Measurements from ENCODE around the gene TDRD15. TPM values are rescaled to one million over a fixed set of nuclear protein-coding genes. Genes with fewer than 3 reads are reported as not detected.
A peak's percentile ranks its signal among the peaks of the same experiment; 100 is the strongest.

TDRD15 gene
- total and polyA plus RNA-seq, 2 of the 13 experiments (the other 11 are each of a cell fraction or from before 2014, with no cell fraction given): 0.12 to 0.29 TPM

DNA sequence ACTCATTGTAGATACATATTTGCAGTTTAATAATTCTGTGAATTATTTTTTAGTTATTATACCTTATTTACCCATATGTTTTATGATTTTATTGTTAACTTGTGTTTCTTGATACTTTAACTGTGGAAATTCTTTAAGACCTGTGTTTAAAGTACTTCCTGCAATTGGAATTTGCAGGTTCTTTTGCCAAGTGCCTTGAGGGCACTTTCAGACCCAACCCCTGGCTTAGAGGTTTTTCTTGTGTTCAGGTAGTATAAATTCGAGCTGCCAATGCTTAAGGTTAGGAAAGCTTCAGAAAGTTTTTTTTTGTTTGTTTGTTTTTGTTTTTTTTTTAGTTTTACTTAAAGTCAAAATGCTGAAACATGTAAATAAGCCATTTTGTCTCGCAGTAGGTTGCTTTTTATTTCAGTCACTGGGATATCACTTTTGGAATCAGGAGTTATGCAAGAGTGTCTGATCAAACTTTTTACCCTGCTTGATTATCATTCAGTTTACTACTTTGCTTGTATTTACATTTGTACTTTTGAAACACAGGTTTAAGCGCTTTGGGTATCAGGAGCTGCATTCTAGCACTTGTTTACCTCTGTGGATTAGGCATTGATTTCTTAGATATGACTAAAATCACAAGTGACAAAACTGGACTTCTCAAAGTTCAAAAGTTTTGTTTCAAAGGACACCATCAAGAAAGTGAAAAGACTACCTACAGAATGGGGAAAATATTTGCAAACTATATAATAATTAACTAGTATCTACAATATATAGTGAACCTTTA lies 31.8 kb downstream of the TDRD15 start (continued):
- TF ChIP-seq GTF2F1 (IDR thresholded peaks at IDR 0.05; ENCODE audit: low read length) (no peak), SOX6 (IDR thresholded peaks at IDR 0.05) (no peak), SOX6 (CRISPR knock-in tag; IDR thresholded peaks at IDR 0.05) (peak; percentile 93), IRF2 (CRISPR knock-in tag; IDR thresholded peaks at IDR 0.05) (0 out of 2 replicates have a peak, but pooled peaks have one; percentile 23), RXRB (CRISPR knock-in tag; IDR thresholded peaks at IDR 0.05; ENCODE audit: borderline replicate concordance) (peak; percentile 81; the same call in 1 of the 2 replicates), GATAD2A (CRISPR knock-in tag; IDR thresholded peaks at IDR 0.05) (peak; percentile 91), ZNF350 (CRISPR knock-in tag; IDR thresholded peaks at IDR 0.05; ENCODE audit: borderline replicate concordance, low read depth) (no peak), RXRA (CRISPR knock-in tag; IDR thresholded peaks at IDR 0.05) (no peak), FOSL2 (CRISPR knock-in tag; IDR thresholded peaks at IDR 0.05) (no peak), SRSF1 (optimal IDR thresholded peaks at IDR 0.05; ENCODE audit: low read depth, low read length) (no peak), ZNF619 (CRISPR knock-in tag; IDR thresholded peaks at IDR 0.05) (no peak), DMAP1 (CRISPR knock-in tag; IDR thresholded peaks at IDR 0.05) (no peak), ZNF747 (CRISPR knock-in tag; IDR thresholded peaks at IDR 0.05; ENCODE audit: borderline replicate concordance) (no peak), TEAD2 (CRISPR knock-in tag; IDR thresholded peaks at IDR 0.05) (no peak), ZFYVE20 (CRISPR knock-in tag; IDR thresholded peaks at IDR 0.05; ENCODE audit: borderline replicate concordance, low read depth) (no peak)
- TF ChIP-seq, protein P1, sequence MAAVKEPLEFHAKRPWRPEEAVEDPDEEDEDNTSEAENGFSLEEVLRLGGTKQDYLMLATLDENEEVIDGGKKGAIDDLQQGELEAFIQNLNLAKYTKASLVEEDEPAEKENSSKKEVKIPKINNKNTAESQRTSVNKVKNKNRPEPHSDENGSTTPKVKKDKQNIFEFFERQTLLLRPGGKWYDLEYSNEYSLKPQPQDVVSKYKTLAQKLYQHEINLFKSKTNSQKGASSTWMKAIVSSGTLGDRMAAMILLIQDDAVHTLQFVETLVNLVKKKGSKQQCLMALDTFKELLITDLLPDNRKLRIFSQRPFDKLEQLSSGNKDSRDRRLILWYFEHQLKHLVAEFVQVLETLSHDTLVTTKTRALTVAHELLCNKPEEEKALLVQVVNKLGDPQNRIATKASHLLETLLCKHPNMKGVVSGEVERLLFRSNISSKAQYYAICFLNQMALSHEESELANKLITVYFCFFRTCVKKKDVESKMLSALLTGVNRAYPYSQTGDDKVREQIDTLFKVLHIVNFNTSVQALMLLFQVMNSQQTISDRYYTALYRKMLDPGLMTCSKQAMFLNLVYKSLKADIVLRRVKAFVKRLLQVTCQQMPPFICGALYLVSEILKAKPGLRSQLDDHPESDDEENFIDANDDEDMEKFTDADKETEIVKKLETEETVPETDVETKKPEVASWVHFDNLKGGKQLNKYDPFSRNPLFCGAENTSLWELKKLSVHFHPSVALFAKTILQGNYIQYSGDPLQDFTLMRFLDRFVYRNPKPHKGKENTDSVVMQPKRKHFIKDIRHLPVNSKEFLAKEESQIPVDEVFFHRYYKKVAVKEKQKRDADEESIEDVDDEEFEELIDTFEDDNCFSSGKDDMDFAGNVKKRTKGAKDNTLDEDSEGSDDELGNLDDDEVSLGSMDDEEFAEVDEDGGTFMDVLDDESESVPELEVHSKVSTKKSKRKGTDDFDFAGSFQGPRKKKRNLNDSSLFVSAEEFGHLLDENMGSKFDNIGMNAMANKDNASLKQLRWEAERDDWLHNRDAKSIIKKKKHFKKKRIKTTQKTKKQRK (IDR thresholded peaks at IDR 0.05; ENCODE audit: low read length): no peak
- TF ChIP-seq, protein P2, sequence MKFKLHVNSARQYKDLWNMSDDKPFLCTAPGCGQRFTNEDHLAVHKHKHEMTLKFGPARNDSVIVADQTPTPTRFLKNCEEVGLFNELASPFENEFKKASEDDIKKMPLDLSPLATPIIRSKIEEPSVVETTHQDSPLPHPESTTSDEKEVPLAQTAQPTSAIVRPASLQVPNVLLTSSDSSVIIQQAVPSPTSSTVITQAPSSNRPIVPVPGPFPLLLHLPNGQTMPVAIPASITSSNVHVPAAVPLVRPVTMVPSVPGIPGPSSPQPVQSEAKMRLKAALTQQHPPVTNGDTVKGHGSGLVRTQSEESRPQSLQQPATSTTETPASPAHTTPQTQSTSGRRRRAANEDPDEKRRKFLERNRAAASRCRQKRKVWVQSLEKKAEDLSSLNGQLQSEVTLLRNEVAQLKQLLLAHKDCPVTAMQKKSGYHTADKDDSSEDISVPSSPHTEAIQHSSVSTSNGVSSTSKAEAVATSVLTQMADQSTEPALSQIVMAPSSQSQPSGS (CRISPR knock-in tag; IDR thresholded peaks at IDR 0.05): peak; percentile 67
- TF ChIP-seq, protein P3, sequence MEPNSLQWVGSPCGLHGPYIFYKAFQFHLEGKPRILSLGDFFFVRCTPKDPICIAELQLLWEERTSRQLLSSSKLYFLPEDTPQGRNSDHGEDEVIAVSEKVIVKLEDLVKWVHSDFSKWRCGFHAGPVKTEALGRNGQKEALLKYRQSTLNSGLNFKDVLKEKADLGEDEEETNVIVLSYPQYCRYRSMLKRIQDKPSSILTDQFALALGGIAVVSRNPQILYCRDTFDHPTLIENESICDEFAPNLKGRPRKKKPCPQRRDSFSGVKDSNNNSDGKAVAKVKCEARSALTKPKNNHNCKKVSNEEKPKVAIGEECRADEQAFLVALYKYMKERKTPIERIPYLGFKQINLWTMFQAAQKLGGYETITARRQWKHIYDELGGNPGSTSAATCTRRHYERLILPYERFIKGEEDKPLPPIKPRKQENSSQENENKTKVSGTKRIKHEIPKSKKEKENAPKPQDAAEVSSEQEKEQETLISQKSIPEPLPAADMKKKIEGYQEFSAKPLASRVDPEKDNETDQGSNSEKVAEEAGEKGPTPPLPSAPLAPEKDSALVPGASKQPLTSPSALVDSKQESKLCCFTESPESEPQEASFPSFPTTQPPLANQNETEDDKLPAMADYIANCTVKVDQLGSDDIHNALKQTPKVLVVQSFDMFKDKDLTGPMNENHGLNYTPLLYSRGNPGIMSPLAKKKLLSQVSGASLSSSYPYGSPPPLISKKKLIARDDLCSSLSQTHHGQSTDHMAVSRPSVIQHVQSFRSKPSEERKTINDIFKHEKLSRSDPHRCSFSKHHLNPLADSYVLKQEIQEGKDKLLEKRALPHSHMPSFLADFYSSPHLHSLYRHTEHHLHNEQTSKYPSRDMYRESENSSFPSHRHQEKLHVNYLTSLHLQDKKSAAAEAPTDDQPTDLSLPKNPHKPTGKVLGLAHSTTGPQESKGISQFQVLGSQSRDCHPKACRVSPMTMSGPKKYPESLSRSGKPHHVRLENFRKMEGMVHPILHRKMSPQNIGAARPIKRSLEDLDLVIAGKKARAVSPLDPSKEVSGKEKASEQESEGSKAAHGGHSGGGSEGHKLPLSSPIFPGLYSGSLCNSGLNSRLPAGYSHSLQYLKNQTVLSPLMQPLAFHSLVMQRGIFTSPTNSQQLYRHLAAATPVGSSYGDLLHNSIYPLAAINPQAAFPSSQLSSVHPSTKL (CRISPR knock-in tag; IDR thresholded peaks at IDR 0.05): peak; percentile 95
- TF ChIP-seq, protein P4, sequence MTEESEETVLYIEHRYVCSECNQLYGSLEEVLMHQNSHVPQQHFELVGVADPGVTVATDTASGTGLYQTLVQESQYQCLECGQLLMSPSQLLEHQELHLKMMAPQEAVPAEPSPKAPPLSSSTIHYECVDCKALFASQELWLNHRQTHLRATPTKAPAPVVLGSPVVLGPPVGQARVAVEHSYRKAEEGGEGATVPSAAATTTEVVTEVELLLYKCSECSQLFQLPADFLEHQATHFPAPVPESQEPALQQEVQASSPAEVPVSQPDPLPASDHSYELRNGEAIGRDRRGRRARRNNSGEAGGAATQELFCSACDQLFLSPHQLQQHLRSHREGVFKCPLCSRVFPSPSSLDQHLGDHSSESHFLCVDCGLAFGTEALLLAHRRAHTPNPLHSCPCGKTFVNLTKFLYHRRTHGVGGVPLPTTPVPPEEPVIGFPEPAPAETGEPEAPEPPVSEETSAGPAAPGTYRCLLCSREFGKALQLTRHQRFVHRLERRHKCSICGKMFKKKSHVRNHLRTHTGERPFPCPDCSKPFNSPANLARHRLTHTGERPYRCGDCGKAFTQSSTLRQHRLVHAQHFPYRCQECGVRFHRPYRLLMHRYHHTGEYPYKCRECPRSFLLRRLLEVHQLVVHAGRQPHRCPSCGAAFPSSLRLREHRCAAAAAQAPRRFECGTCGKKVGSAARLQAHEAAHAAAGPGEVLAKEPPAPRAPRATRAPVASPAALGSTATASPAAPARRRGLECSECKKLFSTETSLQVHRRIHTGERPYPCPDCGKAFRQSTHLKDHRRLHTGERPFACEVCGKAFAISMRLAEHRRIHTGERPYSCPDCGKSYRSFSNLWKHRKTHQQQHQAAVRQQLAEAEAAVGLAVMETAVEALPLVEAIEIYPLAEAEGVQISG (CRISPR knock-in tag; IDR thresholded peaks at IDR 0.05): no peak

All from HepG2 (cell line).